ENCODE data around the gene OR14I1.
"Not testable (repeated sequence)": the region's sequence is repeated elsewhere in the genome, so short reads cannot be mapped to it uniquely, and the experiment has no call there.

The OR14I1 gene

GRCh38 chr1:248681651-248682050, 20.9 kb downstream of the OR14I1 start:
- no peak for DNase-seq

- DNase-seq = no peak
These were observed 32.6 kb downstream of the OR14I1 start for GRCh38 chr1:248670003-248670402.

GRCh38 chr1:248663453-248664328, 38.9 kb downstream of the OR14I1 start:
- not testable (repeated sequence) for DNase-seq

GRCh38 chr1:248656797-248657196, 45.8 kb downstream of the OR14I1 start:
- DNase-seq = not testable (repeated sequence)

GRCh38 chr1:248655354-248655753, 47.2 kb downstream of the OR14I1 start, which contains the start of gene OR2T27:
OR2T27 (minus strand) TSS chr1:248655528; CDS start chr1:248650884, 4,644 bp downstream.
- DNase-seq = not testable (repeated sequence)

Measured in NCI-H187 (cell line).